Brain microvascular endothelial cell (primary cell): ENCODE measurements around the gene NEK4.

Experiments
- DNase-seq: peaks from one replicate; pipeline ENCODE4 v3.0.0-alpha.2; 2020
- H3K27ac ChIP-seq: fragments of 250-450 bp; sonication (Bioruptor Pico); 2 replicates; pipeline ENCODE4 v1.5.1; 2020; ENCODE audit warnings: mild to moderate bottlenecking, moderate library complexity
- H3K27me3 ChIP-seq: fragments of 250-450 bp; sonication (Bioruptor Pico); replicated peaks from 2 replicates; pipeline ENCODE4 v1.5.1; 2020; ENCODE audit warnings: mild to moderate bottlenecking
- H3K36me3 ChIP-seq: fragments of 250-450 bp; sonication (Bioruptor Pico); replicated peaks from 2 replicates; pipeline ENCODE4 v1.5.1; 2020; ENCODE audit warnings: mild to moderate bottlenecking
- H3K4me3 ChIP-seq: 2 replicates; pipeline ENCODE4 v1.5.1; 2011; ENCODE audit warnings: low read depth, mild to moderate bottlenecking, control low read depth, low read length, moderate library complexity
- in situ Hi-C: cut with HindIII; loops from 2 replicates; pipeline ENCODE4 v1.10.0; 2017; ENCODE audit warnings: low sequenced_read_pairs, low pct_ligation_motif_present
- TF ChIP-seq, protein P1 (sequence below): IDR thresholded peaks from 2 replicates; pipeline ENCODE4 v1.5.1; 2011; ENCODE audit warnings: low read depth, mild to moderate bottlenecking, moderate library complexity, low read length, control low read depth, inconsistent platforms; ENCODE audit errors: missing control alignments

Gene NEK4

DNA sequence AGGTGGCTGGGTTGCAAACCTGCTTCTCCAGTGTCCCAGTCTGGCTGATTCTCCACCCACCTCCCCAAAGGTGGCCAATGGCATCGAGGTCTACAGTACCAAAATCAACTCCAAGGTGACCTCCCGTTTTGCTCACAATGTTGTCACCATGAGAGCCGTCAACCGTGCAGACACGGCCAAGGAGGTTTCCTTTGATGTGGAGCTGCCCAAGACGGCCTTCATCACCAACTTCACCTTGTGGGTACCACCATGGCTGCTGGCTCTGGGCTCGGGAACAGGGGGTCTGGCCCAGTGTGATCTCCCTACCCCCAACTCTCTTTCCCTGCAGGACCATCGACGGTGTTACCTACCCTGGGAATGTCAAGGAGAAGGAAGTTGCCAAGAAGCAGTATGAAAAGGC, 25.7 kb upstream of the NEK4 start:
- DNase-seq = no peak
- TF ChIP-seq, protein P1, sequence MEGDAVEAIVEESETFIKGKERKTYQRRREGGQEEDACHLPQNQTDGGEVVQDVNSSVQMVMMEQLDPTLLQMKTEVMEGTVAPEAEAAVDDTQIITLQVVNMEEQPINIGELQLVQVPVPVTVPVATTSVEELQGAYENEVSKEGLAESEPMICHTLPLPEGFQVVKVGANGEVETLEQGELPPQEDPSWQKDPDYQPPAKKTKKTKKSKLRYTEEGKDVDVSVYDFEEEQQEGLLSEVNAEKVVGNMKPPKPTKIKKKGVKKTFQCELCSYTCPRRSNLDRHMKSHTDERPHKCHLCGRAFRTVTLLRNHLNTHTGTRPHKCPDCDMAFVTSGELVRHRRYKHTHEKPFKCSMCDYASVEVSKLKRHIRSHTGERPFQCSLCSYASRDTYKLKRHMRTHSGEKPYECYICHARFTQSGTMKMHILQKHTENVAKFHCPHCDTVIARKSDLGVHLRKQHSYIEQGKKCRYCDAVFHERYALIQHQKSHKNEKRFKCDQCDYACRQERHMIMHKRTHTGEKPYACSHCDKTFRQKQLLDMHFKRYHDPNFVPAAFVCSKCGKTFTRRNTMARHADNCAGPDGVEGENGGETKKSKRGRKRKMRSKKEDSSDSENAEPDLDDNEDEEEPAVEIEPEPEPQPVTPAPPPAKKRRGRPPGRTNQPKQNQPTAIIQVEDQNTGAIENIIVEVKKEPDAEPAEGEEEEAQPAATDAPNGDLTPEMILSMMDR = no peak
- H3K27me3 ChIP-seq = no peaks in the 10 kb centered on the region
- in situ Hi-C loops = no loop called here
- H3K4me3 ChIP-seq = no peak overlapping the region
- no peaks in the 10 kb centered on the region for H3K36me3 ChIP-seq
- H3K27ac ChIP-seq = no peak overlapping the region

DNA sequence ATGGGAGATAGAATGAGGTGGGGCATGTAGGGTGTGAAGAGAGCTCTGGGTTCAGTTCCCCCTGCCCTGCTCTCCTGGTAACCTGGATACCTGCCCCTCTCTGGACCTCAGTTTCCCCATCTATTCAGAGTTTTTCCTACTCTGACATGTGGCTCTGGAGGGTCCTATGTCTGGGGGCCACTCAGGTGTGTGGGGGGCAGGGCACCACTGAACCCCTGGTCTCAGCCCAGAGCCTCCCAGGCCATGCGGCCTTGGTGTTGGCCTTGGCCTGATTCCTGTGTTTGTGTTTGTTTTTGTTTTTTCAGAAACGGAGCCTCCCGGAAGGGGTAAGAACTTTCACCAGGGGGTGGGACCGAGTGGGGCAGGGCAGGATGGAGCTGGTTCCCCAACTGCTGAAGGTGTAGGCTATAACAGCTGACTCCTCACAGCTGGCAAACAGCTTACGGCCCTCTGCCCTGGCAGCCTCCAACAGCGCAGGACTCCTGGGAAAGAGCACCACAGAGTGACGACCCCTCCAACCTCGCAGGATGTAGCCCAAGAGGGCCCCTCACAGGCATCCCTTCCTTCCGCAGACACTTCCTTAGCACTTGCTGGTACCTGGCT, 24.7 kb upstream of the NEK4 start:
- Histone ChIP-seq H3K36me3 (no peaks in the 10 kb centered on the region), H3K27ac (no peak overlapping the region), H3K27me3 (no peaks in the 10 kb centered on the region), H3K4me3 (no peak overlapping the region)
- in situ Hi-C loops = no loop called here
- DNase-seq = no peak
- TF ChIP-seq, protein P1 = no peak

DNA sequence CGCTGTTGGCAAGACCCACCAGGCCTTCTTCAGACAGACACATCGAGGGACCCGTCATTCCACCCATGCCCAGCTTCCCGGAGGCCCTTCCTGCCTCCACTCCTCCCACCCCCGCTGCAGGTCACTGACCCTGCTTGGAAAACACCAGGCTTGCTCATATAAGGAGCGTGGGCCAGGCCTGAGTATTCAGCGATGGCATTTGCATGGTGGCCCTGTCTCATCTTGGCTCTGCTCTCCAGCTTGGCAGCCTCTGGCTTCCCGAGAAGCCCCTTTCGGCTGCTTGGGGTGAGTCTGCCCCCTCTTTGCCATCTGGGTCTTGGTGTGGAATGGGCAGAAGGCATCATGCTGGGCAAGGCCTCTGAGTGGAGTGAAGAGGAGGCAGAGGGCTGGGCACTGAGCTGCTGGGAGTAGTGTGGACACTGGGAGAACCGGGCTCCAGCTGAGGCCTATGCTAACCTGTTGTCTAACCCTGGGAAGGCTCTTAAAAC, 23.9 kb upstream of the NEK4 start, which contains the start of gene ITIH3:
Gene ITIH3 (plus strand): TSS at position 185 of the 488 bp plus-strand sequence. CDS start 8 bp downstream, at position 193.
- Histone ChIP-seq H3K36me3 (no peaks in the 10 kb centered on the region), H3K27me3 (no peaks in the 10 kb centered on the region), H3K4me3 (no peak within 1 kb of the TSS), H3K27ac (no peak within 1 kb of the TSS)
- DNase-seq = peak; percentile 6
- TF ChIP-seq, protein P1 = no peak
- in situ Hi-C loops = no loop called here

DNA sequence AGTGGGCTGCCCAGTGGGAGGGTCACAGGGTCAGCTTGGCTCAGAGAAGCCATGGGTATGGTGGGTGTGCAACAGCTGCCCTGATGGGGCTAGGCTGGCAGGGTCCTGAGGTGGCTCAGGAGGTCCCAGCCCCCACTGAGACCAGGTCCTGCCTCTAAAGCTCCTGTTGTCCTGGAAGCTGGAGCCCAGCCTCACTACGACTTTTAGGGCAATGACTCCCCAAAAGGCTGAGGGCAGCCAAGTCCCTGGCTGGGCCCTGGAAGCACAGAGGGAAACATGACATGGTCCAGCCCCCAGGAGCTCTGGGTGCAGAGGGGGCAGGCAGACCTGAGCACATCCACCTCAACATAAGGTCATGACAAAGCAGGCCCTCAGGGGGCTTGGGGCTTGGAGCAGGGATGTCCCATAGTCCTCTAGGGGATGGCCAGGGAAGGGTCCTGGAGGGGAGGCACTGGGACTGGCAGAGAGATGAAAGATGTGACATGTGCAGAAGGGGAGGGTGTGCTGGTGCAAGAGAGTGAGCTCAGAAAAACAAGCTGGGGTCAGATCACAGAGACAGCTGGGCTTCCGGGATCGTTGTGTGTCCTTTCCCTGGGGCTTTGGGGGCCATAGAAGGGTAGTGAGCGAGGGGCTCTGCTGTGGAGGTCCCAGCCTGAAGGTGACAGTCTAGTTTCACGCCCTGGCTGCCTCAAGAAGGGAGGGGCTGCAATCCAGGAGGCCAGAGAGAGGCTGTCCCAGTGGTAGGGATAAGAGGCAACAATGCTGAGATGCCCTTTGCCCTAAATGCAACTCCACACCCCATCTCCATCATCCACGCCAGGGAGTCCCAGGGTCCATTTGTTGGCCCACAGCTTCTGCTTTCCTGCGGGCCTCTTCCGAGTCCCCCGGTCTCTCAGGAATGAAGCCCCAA, 23.2 kb upstream of the NEK4 start:
- TF ChIP-seq, protein P1 = no peak
- in situ Hi-C loops = no loop called here
- Histone ChIP-seq H3K36me3 (no peaks in the 10 kb centered on the region), H3K27me3 (no peaks in the 10 kb centered on the region), H3K4me3 (no peak overlapping the region), H3K27ac (no peak overlapping the region)
- no peak for DNase-seq

DNA sequence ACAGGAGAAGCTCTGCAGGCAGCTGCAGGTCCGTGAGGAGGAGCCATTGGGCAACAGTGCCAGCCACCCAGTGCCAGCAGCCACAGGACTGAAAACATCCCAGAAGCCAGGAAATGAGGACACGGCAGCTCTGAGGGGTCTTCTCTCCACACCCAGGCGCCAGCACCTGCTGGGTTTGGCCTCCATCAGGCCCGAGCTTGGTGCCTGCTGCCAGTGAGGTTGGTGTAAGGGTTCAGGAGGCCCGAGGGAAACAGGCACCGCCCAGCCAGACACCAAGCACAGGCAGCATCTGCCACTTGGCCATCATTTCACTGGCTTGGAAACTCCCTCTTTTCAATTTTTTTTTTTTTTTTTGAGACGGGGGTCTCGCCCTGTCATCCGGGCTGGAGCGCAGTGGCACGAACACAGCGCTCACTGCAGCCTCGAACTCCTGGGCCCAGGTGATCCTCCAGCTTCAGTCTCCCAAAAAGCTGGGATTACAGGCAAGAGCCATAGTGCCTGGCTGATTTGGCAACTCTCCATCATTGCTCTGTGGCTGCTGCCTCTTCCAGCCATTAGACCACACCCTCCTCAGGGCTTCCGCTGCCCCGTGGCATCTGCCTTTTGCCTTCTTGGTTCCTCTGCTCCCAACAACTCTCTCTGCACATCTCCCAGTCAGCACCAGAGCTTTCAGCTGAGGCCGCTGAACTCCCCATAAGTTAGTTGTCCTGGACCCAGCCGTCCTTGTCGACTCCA, 22.4 kb upstream of the NEK4 start:
- DNase-seq = no peak
- no peak overlapping the region for H3K27ac ChIP-seq
- TF ChIP-seq, protein P1 = no peak
- no peak overlapping the region for H3K4me3 ChIP-seq
- no peaks in the 10 kb centered on the region for H3K27me3 ChIP-seq
- no peaks in the 10 kb centered on the region for H3K36me3 ChIP-seq
- in situ Hi-C loops = no loop called here
